ENCODE measurements around the gene RBM38.

GRCh38 chr20:57431539-57431835, 40.3 kb downstream of the RBM38 start:
- no peak for TF ChIP-seq POLR2A (IDR thresholded peaks at IDR 0.05)
- TF ChIP-seq CTCF (IDR thresholded peaks at IDR 0.05): no peak

Data from lower leg skin (tissue), 3 donors.